Ovary (tissue), 3 donors: ENCODE results near the gene ISG15.

Source experiments
- EP300 ChIP-seq: sonication (generic); formaldehyde crosslinking; IDR thresholded peaks from one replicate; pipeline ENCODE4 v1.6.1; 2017; ENCODE audit warnings: antibody characterized with exemption
- POLR2A ChIP-seq: fragments of 450-650 bp; IDR thresholded peaks from one replicate; pipeline ENCODE4 v1.6.1; 2017; ENCODE audit warnings: antibody characterized with exemption, mild to moderate bottlenecking, moderate library complexity
- TF ChIP-seq, protein P1 (sequence below), 3 donors: fragments of 450-650 bp in 2 of 3; fragments of 200-600 bp in 1 of 3; IDR thresholded peaks; one replicate each; pipeline versions ENCODE4 v1.5.1 to v1.8.0; 2016 to 2022; ENCODE audit warnings: antibody characterized with exemption in 3 of 3, mild to moderate bottlenecking in 1 of 3
- donor health status: DM: no; HTN: no; CAD: no.

DNA sequence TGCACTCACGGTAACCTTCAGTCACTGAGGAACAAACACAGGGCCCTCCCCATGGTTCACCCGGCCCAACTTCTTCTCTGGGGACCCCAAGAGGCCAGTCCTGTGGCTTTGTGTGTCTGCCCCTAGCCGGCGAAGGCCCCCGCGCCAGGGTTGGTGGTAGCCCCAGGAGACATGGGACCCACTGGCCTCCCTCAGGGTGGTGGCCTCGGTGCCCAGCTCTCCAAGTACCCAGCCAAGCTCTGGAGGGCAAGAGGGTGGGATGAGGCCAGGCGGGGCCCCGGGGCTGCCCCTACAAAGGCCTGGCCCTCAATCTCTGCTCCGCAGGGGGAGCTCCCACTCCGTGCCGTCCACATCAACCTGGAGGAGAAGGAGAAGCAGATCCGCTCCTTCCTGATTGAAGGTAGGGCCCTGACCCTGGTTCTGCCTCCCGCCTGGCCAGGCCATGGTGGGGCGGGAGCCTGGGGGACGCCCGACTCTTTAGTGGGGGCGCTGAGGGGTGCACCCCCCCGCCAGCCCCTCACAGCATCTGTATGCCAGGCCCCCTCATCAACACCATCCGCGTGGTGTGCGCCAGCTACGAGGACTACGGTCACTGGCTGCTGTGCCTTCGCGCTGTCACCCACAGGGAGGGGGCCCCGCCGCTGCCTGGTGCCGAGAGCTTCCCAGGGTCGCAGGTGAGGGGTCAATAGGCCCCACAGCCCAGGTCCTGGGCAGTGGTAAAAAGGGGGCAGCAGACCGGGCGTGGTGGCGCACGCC, 41.4 kb upstream of the ISG15 start:
- TF ChIP-seq, protein P1, sequence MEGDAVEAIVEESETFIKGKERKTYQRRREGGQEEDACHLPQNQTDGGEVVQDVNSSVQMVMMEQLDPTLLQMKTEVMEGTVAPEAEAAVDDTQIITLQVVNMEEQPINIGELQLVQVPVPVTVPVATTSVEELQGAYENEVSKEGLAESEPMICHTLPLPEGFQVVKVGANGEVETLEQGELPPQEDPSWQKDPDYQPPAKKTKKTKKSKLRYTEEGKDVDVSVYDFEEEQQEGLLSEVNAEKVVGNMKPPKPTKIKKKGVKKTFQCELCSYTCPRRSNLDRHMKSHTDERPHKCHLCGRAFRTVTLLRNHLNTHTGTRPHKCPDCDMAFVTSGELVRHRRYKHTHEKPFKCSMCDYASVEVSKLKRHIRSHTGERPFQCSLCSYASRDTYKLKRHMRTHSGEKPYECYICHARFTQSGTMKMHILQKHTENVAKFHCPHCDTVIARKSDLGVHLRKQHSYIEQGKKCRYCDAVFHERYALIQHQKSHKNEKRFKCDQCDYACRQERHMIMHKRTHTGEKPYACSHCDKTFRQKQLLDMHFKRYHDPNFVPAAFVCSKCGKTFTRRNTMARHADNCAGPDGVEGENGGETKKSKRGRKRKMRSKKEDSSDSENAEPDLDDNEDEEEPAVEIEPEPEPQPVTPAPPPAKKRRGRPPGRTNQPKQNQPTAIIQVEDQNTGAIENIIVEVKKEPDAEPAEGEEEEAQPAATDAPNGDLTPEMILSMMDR (IDR thresholded peaks at IDR 0.05): no peak
- TF ChIP-seq POLR2A (no peak), EP300 (no peak)
